PFSK-1 (cell line): ENCODE results near the gene CACUL1.

Source experiments
- FOXP2 ChIP-seq: optimal IDR thresholded peaks from 2 replicates; pipeline ENCODE3; 2011; ENCODE audit warnings: borderline replicate concordance, control low read depth, inconsistent platforms; ENCODE audit not compliant: insufficient read depth; ENCODE audit errors: extremely low read length, extremely low read depth
- POLR2AphosphoS5 ChIP-seq: IDR thresholded peaks from 2 replicates; pipeline ENCODE4 v1.6.1; 2012; ENCODE audit warnings: low read depth, mild to moderate bottlenecking, control low read depth, low read length, moderate library complexity
- SIN3A ChIP-seq: IDR thresholded peaks from 2 replicates; pipeline ENCODE4 v1.6.1; 2012; ENCODE audit warnings: mild to moderate bottlenecking, low read length, moderate library complexity, borderline replicate concordance; ENCODE audit not compliant: insufficient read depth
- TAF1 ChIP-seq: IDR thresholded peaks from 2 replicates; pipeline ENCODE4 v1.6.1; 2012; ENCODE audit warnings: low read length, control low read depth, borderline replicate concordance; ENCODE audit not compliant: insufficient read depth
- TF ChIP-seq, protein P1 (sequence below), 2 experiments: IDR thresholded peaks; 2 replicates each; pipeline versions ENCODE4 v1.6.1 to v1.8.0; 2011 to 2012; ENCODE audit warnings: low read depth in 2 of 2, low read length in 2 of 2, control low read depth in 1 of 2, inconsistent platforms in 1 of 2, mild to moderate bottlenecking in 1 of 2, moderate library complexity in 1 of 2; ENCODE audit not compliant: insufficient read depth in 1 of 2

CACUL1 gene

DNA sequence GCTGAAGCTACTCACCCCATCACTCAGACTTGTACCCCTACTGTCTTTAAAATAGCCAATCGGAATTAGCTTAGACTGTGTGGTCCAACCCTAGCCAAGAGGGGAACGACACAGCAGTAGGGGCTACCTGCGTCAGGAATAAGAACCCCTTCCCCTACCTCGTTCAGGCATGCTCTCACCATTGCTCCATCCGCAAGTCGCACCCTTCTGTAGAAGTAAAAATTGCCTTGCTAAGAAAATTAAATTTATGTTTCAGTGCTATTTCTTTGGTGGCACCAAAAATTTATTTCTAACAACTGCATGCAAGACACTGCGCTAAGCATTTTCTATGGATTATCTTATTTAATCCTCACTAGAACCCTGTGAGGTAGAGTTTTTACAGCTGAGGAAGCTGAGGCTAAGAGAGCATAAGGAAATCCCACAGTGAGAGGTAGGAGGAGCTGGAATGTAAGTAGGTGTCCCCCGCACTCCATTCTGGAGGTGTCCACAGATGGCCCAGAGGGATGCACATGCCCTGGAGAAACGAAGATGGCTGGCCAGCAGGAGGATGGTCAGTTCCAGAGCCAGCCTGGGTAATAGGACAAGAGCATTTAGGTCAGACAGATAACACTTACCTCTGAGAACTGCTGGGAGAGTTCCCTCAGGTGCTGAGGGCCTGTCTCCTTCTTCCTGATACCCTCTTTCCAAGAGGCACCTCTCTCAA lies 15.3 kb upstream of the CACUL1 start:
- TF ChIP-seq SIN3A, result no peak
- no peak for TF ChIP-seq TAF1
- no peak for TF ChIP-seq POLR2AphosphoS5
- TF ChIP-seq, protein P1, sequence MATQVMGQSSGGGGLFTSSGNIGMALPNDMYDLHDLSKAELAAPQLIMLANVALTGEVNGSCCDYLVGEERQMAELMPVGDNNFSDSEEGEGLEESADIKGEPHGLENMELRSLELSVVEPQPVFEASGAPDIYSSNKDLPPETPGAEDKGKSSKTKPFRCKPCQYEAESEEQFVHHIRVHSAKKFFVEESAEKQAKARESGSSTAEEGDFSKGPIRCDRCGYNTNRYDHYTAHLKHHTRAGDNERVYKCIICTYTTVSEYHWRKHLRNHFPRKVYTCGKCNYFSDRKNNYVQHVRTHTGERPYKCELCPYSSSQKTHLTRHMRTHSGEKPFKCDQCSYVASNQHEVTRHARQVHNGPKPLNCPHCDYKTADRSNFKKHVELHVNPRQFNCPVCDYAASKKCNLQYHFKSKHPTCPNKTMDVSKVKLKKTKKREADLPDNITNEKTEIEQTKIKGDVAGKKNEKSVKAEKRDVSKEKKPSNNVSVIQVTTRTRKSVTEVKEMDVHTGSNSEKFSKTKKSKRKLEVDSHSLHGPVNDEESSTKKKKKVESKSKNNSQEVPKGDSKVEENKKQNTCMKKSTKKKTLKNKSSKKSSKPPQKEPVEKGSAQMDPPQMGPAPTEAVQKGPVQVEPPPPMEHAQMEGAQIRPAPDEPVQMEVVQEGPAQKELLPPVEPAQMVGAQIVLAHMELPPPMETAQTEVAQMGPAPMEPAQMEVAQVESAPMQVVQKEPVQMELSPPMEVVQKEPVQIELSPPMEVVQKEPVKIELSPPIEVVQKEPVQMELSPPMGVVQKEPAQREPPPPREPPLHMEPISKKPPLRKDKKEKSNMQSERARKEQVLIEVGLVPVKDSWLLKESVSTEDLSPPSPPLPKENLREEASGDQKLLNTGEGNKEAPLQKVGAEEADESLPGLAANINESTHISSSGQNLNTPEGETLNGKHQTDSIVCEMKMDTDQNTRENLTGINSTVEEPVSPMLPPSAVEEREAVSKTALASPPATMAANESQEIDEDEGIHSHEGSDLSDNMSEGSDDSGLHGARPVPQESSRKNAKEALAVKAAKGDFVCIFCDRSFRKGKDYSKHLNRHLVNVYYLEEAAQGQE (IDR thresholded peaks at IDR 0.05; ENCODE audit: insufficient read depth in 1 of 2, low read depth in 2 of 2, low read length in 2 of 2), result no peak
- no peak for TF ChIP-seq FOXP2

DNA sequence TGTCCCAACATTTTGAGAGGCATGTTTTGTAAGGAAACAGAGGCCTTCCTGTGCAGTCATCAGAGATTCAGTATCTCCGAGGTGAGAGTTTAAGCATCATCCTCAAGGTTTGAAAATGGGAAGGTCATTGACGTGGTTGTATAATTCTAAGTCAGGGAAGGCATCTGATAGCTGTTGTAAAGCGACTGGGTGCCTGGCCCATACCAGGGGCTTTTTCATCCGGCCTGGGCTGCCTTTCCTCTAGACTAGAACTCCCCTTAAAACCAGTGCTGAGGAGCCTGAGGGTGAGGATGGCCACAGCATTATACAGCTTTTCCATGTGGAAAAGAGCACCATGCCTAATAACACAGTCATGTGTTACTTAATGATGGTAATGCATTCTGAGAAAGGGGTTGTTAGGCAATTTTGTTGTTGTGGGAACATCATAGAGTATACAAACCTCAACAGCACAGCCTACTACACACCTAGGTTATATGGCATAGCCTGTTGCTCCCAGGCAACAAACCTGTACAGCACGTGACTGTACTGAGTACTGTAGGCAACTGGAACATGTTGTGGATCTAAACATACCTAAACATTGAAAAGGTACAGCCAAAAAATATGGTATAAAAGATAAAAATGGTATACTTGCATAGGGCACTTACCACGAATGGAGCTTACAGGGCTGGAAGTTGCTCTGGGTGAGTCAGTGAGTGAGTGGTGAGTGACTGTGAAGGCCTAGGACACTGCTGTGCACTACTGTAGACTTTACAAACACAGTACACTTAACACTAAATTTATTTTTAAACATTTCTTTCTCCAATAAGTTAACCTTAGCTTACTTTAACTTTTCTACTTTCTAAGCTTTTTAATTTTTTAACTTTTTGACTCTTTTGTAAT lies 13.5 kb upstream of the CACUL1 start:
- TF ChIP-seq TAF1, result no peak
- no peak for TF ChIP-seq FOXP2
- TF ChIP-seq, protein P1 (IDR thresholded peaks at IDR 0.05; ENCODE audit: insufficient read depth in 1 of 2, low read depth in 2 of 2, low read length in 2 of 2), result no peak
- no peak for TF ChIP-seq SIN3A
- no peak for TF ChIP-seq POLR2AphosphoS5

DNA sequence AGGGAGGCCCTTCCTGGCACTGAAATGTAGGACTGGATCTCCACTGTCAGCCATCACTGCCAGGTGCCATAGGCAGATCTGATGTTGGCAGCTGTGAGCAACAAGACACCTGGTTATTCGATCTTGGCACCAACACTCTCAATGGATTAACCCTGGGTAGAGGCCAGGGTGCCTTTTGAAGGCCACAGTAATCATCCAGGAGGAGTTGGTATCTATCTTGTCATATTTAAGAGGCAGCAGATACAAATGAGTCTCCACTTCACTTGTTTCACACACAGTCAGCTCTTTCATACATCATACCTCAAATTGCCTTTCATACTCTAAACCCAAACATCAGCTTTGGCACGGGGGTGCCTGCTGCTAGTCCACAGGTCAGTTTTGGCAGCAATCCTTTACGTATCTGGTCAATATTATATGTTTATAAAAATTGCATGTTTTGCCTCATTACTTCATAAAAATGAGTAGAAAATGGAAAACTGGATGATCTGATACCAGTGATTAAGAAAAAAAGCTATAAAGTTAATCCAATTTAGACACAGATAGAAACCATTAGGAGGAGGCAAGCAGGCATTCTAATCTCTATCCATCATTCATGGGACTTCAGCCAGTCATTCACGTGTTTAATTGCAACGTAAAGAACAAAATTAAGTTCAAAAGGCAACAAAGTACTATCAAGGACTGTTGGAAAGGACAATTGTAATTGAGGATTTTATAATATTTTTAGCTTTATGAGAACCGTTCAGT lies 12.7 kb upstream of the CACUL1 start:
- TF ChIP-seq, protein P1 (IDR thresholded peaks at IDR 0.05; ENCODE audit: insufficient read depth in 1 of 2, low read depth in 2 of 2, low read length in 2 of 2), result no peak
- TF ChIP-seq POLR2AphosphoS5 (no peak), SIN3A (no peak), FOXP2 (no peak), TAF1 (no peak)

DNA sequence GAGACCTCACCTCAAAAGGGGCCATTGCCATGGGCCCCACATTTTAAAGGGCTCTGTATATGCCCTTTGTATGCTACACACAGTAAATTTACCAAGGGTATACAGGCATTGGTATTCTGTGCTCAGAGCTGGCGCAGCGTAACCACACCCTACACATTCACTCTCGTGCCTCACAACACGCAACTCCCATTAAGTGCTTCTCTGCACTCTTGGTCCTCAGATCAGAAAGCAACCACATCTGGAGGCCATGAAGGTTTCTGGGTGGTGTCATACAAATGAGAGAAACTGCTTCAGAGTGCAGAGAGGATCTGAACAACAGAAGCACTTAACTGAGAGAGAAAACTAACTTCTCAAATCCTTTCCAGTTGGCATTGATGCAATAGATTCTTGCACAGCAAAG lies 9.4 kb upstream of the CACUL1 start:
- TF ChIP-seq, protein P1 (IDR thresholded peaks at IDR 0.05; ENCODE audit: insufficient read depth in 1 of 2, low read depth in 2 of 2, low read length in 2 of 2), result no peak
- no peak for TF ChIP-seq TAF1
- TF ChIP-seq SIN3A, result no peak
